DMS79 (cell line): ENCODE data around the gene ST3GAL4.

ENCODE experiments used
- DNase-seq: peaks from one replicate; lab custom pipeline; 2025; lab: John Stamatoyannopoulos, UW

Gene ST3GAL4

GRCh38 chr11:126426820-126427749 lies 71.6 kb downstream of the ST3GAL4 start:
- peak; percentile 63 for DNase-seq

GRCh38 chr11:126430581-126431335 lies 75.3 kb downstream of the ST3GAL4 start:
- no peak for DNase-seq

GRCh38 chr11:126431401-126432064 lies 76.0 kb downstream of the ST3GAL4 start:
- no peak for DNase-seq

GRCh38 chr11:126432065-126432461 lies 76.6 kb downstream of the ST3GAL4 start:
- DNase-seq = no peak

- no peak for DNase-seq
These were observed 77.0 kb downstream of the ST3GAL4 start for GRCh38 chr11:126432525-126432924.

- no peak for DNase-seq
These were observed 77.9 kb downstream of the ST3GAL4 start for GRCh38 chr11:126433244-126433846.

GRCh38 chr11:126433989-126434949 lies 78.8 kb downstream of the ST3GAL4 start:
- no peak for DNase-seq

- DNase-seq = no peak
These were observed 79.5 kb downstream of the ST3GAL4 start for GRCh38 chr11:126434950-126435335.

- DNase-seq = no peak
These were observed 80.8 kb downstream of the ST3GAL4 start for GRCh38 chr11:126436209-126436755.

GRCh38 chr11:126437731-126438130 lies 82.2 kb downstream of the ST3GAL4 start:
- no peak for DNase-seq

GRCh38 chr11:126438272-126438671 lies 82.8 kb downstream of the ST3GAL4 start:
- no peak for DNase-seq

- no peak for DNase-seq
These were observed 83.2 kb downstream of the ST3GAL4 start for GRCh38 chr11:126438691-126439090.

GRCh38 chr11:126440276-126440675 lies 84.8 kb downstream of the ST3GAL4 start:
- DNase-seq = peak; percentile 90

GRCh38 chr11:126440792-126441514 lies 85.5 kb downstream of the ST3GAL4 start:
- peak; percentile 97 for DNase-seq

- DNase-seq = peak; percentile 49
These were observed 87.6 kb downstream of the ST3GAL4 start for GRCh38 chr11:126443120-126443519.

GRCh38 chr11:126444072-126444471 lies 88.6 kb downstream of the ST3GAL4 start:
- DNase-seq = no peak

GRCh38 chr11:126446581-126446980 lies 91.1 kb downstream of the ST3GAL4 start:
- DNase-seq = no peak

GRCh38 chr11:126450198-126450597 lies 94.7 kb downstream of the ST3GAL4 start:
- DNase-seq = no peak

GRCh38 chr11:126450806-126451205 lies 95.3 kb downstream of the ST3GAL4 start:
- no peak for DNase-seq
